AG09309 (cell line): ENCODE data around the gene SRCIN1.
A peak's percentile ranks its signal among the peaks of the same experiment; 100 is the strongest.

Experiments used
- DNase-seq: peaks from one replicate; pipeline ENCODE4 v3.0.0-alpha.2; 2010; ENCODE audit warnings: low read depth
- H3K4me3 ChIP-seq: 2 replicates; pipeline ENCODE4 v1.5.1; 2011; ENCODE audit warnings: mild to moderate bottlenecking, low read depth, low read length, moderate library complexity; ENCODE audit not compliant: control insufficient read depth
- TF ChIP-seq, protein P1 (sequence below): IDR thresholded peaks from 2 replicates; pipeline ENCODE4 v1.5.1; 2011; ENCODE audit warnings: mild to moderate bottlenecking, low read depth, low read length, inconsistent platforms; ENCODE audit not compliant: insufficient read depth, control insufficient read depth; ENCODE audit errors: missing control alignments

SRCIN1 gene

DNA sequence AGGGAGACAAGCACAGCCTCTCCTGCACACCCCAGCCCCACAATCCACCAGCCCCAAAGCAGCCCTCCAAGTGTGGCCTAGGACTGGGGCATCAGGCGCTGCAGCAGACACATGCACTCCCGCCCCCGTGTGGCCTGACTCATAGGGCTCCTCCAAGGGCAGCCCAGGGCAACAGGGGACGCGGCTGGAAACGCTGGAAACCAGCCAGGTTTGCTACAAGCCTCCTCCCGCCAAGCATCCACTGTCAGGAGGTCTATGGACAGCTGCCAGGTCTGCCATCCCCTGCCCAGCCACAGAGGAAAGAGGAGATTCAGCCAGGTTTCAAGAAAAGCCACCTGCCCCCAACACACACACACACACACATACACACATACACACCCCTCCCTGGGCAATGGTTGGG is 25.8 kb downstream of the SRCIN1 start:
- TF ChIP-seq, protein P1, sequence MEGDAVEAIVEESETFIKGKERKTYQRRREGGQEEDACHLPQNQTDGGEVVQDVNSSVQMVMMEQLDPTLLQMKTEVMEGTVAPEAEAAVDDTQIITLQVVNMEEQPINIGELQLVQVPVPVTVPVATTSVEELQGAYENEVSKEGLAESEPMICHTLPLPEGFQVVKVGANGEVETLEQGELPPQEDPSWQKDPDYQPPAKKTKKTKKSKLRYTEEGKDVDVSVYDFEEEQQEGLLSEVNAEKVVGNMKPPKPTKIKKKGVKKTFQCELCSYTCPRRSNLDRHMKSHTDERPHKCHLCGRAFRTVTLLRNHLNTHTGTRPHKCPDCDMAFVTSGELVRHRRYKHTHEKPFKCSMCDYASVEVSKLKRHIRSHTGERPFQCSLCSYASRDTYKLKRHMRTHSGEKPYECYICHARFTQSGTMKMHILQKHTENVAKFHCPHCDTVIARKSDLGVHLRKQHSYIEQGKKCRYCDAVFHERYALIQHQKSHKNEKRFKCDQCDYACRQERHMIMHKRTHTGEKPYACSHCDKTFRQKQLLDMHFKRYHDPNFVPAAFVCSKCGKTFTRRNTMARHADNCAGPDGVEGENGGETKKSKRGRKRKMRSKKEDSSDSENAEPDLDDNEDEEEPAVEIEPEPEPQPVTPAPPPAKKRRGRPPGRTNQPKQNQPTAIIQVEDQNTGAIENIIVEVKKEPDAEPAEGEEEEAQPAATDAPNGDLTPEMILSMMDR = peak; percentile 5
- H3K4me3 ChIP-seq = no peak overlapping the region
- DNase-seq = no peak

- no peak overlapping the region for H3K4me3 ChIP-seq
- DNase-seq = no peak
- TF ChIP-seq, protein P1 = no peak
These were observed 26.7 kb downstream of the SRCIN1 start for GRCh38 chr17:38579083-38579480.

DNA sequence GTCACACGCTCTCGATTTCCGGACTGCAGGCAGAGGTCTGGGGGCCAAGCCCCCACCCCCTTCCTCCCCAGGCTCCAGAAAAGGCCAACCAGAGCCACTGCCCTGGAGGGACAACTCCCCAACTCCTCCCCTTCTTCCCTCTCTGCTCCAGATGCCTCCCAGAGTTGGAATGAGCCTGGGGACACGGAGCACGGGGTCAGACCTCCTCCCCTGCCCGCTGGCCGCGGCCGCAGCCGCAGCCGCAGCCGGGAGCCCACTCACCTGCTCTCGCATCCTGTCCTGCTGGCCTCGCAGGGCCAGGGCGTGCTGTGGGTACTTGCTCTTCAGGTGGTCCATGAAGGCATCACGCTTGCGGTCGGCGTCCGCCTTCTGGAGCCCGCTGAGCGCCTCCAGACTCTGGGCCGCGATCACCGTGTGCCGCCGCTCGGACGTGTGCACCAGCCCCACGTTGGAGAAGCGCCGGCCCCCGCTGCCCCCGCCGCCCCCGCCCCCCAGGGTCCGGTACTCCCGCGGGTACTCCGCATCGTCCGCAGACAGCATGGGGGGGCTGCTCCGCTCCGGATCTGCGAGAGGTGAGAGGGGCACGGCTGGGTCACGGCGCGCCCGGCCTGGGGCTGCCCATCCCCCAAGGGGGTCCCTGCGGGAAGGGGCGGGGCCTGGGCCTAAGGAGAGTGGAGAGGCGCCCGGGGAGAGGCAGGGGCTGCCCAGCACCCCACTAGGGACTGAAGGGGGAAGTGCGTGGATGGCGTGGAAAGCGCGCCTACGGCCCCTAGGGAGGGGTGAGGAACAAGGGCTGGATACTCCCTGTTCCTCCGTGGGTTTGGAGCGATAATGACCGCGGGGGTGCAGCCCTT is 27.3 kb downstream of the SRCIN1 start:
- DNase-seq = no peak
- TF ChIP-seq, protein P1 = no peak
- no peak overlapping the region for H3K4me3 ChIP-seq

GRCh38 chr17:38577645-38578173 is 28.0 kb downstream of the SRCIN1 start:
- DNase-seq = no peak
- TF ChIP-seq, protein P1 = no peak
- H3K4me3 ChIP-seq = no peak overlapping the region

GRCh38 chr17:38577244-38577643 is 28.5 kb downstream of the SRCIN1 start:
- TF ChIP-seq, protein P1 = no peak
- H3K4me3 ChIP-seq = no peak overlapping the region
- no peak for DNase-seq

GRCh38 chr17:38575781-38576180 is 30.0 kb downstream of the SRCIN1 start:
- no peak for DNase-seq

More at GRCh38 chr17:38575781-38576180, 30.0 kb downstream of the SRCIN1 start:
- H3K4me3 ChIP-seq = no peak overlapping the region
- TF ChIP-seq, protein P1 = no peak
